Measurements from ENCODE around the gene LRRN2. TPM values are rescaled to one million over a fixed set of nuclear protein-coding genes. Genes with fewer than 3 reads are reported as not detected.

LRRN2 gene
- total and polyA plus RNA-seq, 9 of the 15 experiments (the other 6 are each of a cell fraction or from before 2014, with no cell fraction given): 0.05 TPM; not detected in 8

- TF ChIP-seq BMI1 (IDR thresholded peaks at IDR 0.05; ENCODE audit: low read length) (0 out of 2 replicates have a peak, but pooled peaks have one; percentile 13), PRPF4 (IDR thresholded peaks at IDR 0.05; ENCODE audit: insufficient read depth, low read depth, low read length, poor library complexity, severe bottlenecking) (no peak), CGGBP1 (CRISPR knock-in tag; IDR thresholded peaks at IDR 0.05) (no peak), KDM1A (IDR thresholded peaks at IDR 0.05) (peak; percentile 91 to 96), BCL6 (CRISPR knock-in tag; IDR thresholded peaks at IDR 0.05) (peak; percentile 82; the same call in 1 of the 2 replicates), MBD2 (IDR thresholded peaks at IDR 0.05; ENCODE audit: borderline replicate concordance, low read depth) (peak; percentile 82), TCFL5 (CRISPR knock-in tag; conservative IDR thresholded peaks at IDR 0.05) (0 out of 2 replicates have a peak, but pooled peaks have one; percentile 63), HDGF (IDR thresholded peaks at IDR 0.05) (0 out of 2 replicates have a peak, but pooled peaks have one; percentile 55), ZNF263 (CRISPR knock-in tag; IDR thresholded peaks at IDR 0.05; ENCODE audit: borderline replicate concordance) (peak; percentile 90), ZZZ3 (IDR thresholded peaks at IDR 0.05) (no peak), FOXA3 (CRISPR knock-in tag; conservative IDR thresholded peaks at IDR 0.05 in 1 of 2, IDR thresholded peaks at IDR 0.05 in 1 of 2) (no peak), NFYB (IDR thresholded peaks at IDR 0.05; ENCODE audit: extremely low read depth, insufficient read length) (no peak), DDX20 (tag; IDR thresholded peaks at IDR 0.05; ENCODE audit: low read depth) (no peak), HNRNPH1 (optimal IDR thresholded peaks at IDR 0.05; ENCODE audit: low read depth, low read length) (no peak), PTTG1 (tag; IDR thresholded peaks at IDR 0.05; ENCODE audit: low read depth) (no peak), DACH1 (IDR thresholded peaks at IDR 0.05; ENCODE audit: partially characterized antibody) (no peak), MTA3 (IDR thresholded peaks at IDR 0.05; ENCODE audit: borderline replicate concordance) (peak; percentile 90), STAT5A (IDR thresholded peaks at IDR 0.05; ENCODE audit: borderline replicate concordance, low read length) (peak; percentile 94), GATA2 (CRISPR knock-in tag; IDR thresholded peaks at IDR 0.05) (peak; percentile 96), NR3C1 (CRISPR knock-in tag; IDR thresholded peaks at IDR 0.05) (no peak)
- TF ChIP-seq, protein P1, sequence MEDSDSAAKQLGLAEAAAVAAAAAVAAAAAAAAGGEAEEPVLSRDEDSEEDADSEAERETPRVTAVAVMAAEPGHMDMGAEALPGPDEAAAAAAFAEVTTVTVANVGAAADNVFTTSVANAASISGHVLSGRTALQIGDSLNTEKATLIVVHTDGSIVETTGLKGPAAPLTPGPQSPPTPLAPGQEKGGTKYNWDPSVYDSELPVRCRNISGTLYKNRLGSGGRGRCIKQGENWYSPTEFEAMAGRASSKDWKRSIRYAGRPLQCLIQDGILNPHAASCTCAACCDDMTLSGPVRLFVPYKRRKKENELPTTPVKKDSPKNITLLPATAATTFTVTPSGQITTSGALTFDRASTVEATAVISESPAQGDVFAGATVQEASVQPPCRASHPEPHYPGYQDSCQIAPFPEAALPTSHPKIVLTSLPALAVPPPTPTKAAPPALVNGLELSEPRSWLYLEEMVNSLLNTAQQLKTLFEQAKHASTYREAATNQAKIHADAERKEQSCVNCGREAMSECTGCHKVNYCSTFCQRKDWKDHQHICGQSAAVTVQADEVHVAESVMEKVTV (CRISPR knock-in tag; IDR thresholded peaks at IDR 0.05): peak; percentile 31
- TF ChIP-seq, protein P2, sequence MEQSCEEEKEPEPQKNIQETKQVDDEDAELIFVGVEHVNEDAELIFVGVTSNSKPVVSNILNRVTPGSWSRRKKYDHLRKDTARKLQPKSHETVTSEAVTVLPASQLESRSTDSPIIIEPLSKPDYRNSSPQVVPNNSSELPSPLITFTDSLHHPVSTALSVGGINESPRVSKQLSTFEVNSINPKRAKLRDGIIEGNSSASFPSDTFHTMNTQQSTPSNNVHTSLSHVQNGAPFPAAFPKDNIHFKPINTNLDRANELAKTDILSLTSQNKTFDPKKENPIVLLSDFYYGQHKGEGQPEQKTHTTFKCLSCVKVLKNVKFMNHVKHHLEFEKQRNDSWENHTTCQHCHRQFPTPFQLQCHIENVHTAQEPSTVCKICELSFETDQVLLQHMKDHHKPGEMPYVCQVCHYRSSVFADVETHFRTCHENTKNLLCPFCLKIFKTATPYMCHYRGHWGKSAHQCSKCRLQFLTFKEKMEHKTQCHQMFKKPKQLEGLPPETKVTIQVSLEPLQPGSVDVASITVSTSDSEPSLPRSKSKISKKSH (CRISPR knock-in tag; IDR thresholded peaks at IDR 0.05): no peak
- TF ChIP-seq, protein P3, sequence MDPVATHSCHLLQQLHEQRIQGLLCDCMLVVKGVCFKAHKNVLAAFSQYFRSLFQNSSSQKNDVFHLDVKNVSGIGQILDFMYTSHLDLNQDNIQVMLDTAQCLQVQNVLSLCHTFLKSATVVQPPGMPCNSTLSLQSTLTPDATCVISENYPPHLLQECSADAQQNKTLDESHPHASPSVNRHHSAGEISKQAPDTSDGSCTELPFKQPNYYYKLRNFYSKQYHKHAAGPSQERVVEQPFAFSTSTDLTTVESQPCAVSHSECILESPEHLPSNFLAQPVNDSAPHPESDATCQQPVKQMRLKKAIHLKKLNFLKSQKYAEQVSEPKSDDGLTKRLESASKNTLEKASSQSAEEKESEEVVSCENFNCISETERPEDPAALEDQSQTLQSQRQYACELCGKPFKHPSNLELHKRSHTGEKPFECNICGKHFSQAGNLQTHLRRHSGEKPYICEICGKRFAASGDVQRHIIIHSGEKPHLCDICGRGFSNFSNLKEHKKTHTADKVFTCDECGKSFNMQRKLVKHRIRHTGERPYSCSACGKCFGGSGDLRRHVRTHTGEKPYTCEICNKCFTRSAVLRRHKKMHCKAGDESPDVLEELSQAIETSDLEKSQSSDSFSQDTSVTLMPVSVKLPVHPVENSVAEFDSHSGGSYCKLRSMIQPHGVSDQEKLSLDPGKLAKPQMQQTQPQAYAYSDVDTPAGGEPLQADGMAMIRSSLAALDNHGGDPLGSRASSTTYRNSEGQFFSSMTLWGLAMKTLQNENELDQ (CRISPR knock-in tag; IDR thresholded peaks at IDR 0.05; ENCODE audit: borderline replicate concordance): no peak
These were observed 25.8 kb upstream of the LRRN2 start (continued) for GRCh38 chr1:204711103-204711946.

Measured in K562 (cell line).